ENCODE measurements around the gene FARS2. TPM values are rescaled to one million over a fixed set of nuclear protein-coding genes. Genes with fewer than 3 reads are reported as not detected.
"Not testable (repeated sequence)": the region's sequence is repeated elsewhere in the genome, so short reads cannot be mapped to it uniquely, and the experiment has no call there.

Gene FARS2
- total and polyA plus RNA-seq, 2 donors (not counting 1 experiment from before 2014, with no cell fraction given), result 11.0 to 18.5 TPM

DNA sequence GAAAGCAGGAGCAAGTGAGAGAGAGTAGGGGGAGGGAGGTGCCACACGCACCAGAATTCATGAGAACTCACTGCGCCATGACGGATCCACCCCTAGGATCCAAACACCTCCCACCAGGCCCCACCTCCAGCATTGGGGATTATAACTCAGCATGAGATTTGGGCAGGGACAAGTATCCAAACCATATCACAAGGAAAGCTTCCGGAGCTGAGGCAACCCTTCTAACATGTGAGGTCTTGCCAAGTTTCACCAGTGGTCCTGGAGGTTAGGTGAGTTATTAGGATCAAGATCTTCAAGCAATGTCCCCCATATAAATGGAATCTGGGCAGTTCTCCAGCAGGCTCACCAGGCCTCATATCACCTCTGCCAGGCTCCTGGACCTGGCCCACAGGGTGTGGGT, 437.0 kb downstream of the FARS2 start:
- Histone ChIP-seq H3K27me3 (ENCODE audit: control insufficient read depth, insufficient read depth, low read length) (no peaks in the 10 kb centered on the region), H3K9ac (ENCODE audit: insufficient read depth, low read length) (no peak overlapping the region), H2AFZ (ENCODE audit: low read length) (no peak overlapping the region), H3K4me1 (ENCODE audit: control insufficient read depth, extremely low read depth, insufficient read depth, low read length) (no peaks in the 10 kb centered on the region), H3K9me3 (ENCODE audit: control insufficient read depth, insufficient read depth, low read depth, low read length) (no peaks in the 10 kb centered on the region), H3K27ac (ENCODE audit: insufficient read depth, low read length) (no peak overlapping the region), H3K79me2 (ENCODE audit: control insufficient read depth, insufficient read depth, low read length) (no peaks in the 10 kb centered on the region), H4K20me1 (ENCODE audit: control insufficient read depth, extremely low read depth, insufficient read depth, low read length) (no peaks in the 10 kb centered on the region), H3K4me3 (replicated peaks in 1 of 4; ENCODE audit: control extremely low read depth in 1 of 4, insufficient read depth in 1 of 4, low read depth in 3 of 4, low read length in 4 of 4) (no peak overlapping the region), H3K4me2 (ENCODE audit: extremely low read depth, insufficient read depth, low read length) (no peak overlapping the region), H3K36me3 (ENCODE audit: control insufficient read depth, insufficient read depth, low read length) (no peaks in the 10 kb centered on the region)
- TF ChIP-seq, protein P1, sequence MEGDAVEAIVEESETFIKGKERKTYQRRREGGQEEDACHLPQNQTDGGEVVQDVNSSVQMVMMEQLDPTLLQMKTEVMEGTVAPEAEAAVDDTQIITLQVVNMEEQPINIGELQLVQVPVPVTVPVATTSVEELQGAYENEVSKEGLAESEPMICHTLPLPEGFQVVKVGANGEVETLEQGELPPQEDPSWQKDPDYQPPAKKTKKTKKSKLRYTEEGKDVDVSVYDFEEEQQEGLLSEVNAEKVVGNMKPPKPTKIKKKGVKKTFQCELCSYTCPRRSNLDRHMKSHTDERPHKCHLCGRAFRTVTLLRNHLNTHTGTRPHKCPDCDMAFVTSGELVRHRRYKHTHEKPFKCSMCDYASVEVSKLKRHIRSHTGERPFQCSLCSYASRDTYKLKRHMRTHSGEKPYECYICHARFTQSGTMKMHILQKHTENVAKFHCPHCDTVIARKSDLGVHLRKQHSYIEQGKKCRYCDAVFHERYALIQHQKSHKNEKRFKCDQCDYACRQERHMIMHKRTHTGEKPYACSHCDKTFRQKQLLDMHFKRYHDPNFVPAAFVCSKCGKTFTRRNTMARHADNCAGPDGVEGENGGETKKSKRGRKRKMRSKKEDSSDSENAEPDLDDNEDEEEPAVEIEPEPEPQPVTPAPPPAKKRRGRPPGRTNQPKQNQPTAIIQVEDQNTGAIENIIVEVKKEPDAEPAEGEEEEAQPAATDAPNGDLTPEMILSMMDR (conservative IDR thresholded peaks at IDR 0.05 in 1 of 2, IDR thresholded peaks at IDR 0.05 in 1 of 2; ENCODE audit: low read depth in 1 of 2, low read length in 2 of 2), result no peak
- no peak for TF ChIP-seq EZH2 (IDR thresholded peaks at IDR 0.05; ENCODE audit: low read length, missing control alignments)
- DNase-seq (ENCODE audit: low read depth in 2 of 2), result no peak

DNA sequence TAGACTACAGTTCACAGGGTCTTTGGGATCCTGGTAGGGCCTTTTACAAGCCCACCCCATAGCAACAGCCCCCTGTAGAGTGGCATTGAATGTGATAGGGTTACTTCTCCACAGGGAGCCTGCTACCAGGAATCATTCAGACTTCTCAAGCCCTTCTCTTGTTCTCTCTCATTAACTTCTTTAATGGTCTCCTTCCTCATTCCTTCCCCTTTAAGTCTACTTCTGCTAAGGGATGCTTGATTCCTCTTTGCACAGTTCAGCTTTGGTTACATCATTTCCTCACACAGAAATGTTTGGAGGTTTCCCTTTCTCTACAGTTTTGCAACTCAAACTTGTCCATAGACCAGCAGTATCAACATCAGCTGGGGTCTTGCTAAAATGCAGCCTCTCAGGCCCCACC, 437.8 kb downstream of the FARS2 start:
- H3K9me3 ChIP-seq (ENCODE audit: control insufficient read depth, insufficient read depth, low read depth, low read length); DNase-seq (ENCODE audit: low read depth in 2 of 2): not testable (repeated sequence)

DNA sequence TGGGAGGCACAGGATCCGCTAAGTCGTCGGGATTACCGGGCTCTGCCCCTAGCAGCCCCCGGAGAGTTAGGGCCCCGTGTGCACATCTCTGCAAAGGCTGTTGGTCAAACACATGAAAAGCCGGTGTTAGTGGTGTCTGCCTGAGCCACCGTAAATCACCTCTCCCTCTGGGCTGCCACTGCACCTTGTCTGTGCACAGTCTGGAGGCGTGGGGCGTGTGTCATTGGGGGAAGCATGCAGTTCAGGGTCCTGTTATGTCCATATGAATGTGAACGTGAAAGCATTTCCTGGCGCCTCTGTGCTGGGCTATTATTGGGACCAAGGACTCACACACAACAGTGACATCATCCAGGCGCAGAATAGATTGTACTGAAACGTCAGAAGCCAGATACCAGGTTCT, 439.9 kb downstream of the FARS2 start:
- Histone ChIP-seq H3K9me3 (ENCODE audit: control insufficient read depth, insufficient read depth, low read depth, low read length) (no peaks in the 10 kb centered on the region), H3K79me2 (ENCODE audit: control insufficient read depth, insufficient read depth, low read length) (no peaks in the 10 kb centered on the region), H3K36me3 (ENCODE audit: control insufficient read depth, insufficient read depth, low read length) (no peaks in the 10 kb centered on the region), H3K4me2 (ENCODE audit: extremely low read depth, insufficient read depth, low read length) (no peak overlapping the region), H3K27ac (ENCODE audit: insufficient read depth, low read length) (no peak overlapping the region), H3K27me3 (ENCODE audit: control insufficient read depth, insufficient read depth, low read length) (no peaks in the 10 kb centered on the region), H4K20me1 (ENCODE audit: control insufficient read depth, extremely low read depth, insufficient read depth, low read length) (no peaks in the 10 kb centered on the region), H3K9ac (ENCODE audit: insufficient read depth, low read length) (no peak overlapping the region), H2AFZ (ENCODE audit: low read length) (no peak overlapping the region), H3K4me3 (replicated peaks in 1 of 4; ENCODE audit: control extremely low read depth in 1 of 4, insufficient read depth in 1 of 4, low read depth in 3 of 4, low read length in 4 of 4) (no peak overlapping the region), H3K4me1 (ENCODE audit: control insufficient read depth, extremely low read depth, insufficient read depth, low read length) (no peaks in the 10 kb centered on the region)
- no peak for TF ChIP-seq EZH2 (IDR thresholded peaks at IDR 0.05; ENCODE audit: low read length, missing control alignments)
- TF ChIP-seq, protein P1 (conservative IDR thresholded peaks at IDR 0.05 in 1 of 2, IDR thresholded peaks at IDR 0.05 in 1 of 2; ENCODE audit: low read depth in 1 of 2, low read length in 2 of 2), result no peak
- DNase-seq (ENCODE audit: low read depth in 2 of 2), result no peak

More for the DNA sequence above, 437.8 kb downstream of the FARS2 start:
- not testable (repeated sequence) for H3K79me2 ChIP-seq (ENCODE audit: control insufficient read depth, insufficient read depth, low read length); H3K9ac ChIP-seq (ENCODE audit: insufficient read depth, low read length); H2AFZ ChIP-seq (ENCODE audit: low read length); H4K20me1 ChIP-seq (ENCODE audit: control insufficient read depth, extremely low read depth, insufficient read depth, low read length); H3K4me1 ChIP-seq (ENCODE audit: control insufficient read depth, extremely low read depth, insufficient read depth, low read length); H3K36me3 ChIP-seq (ENCODE audit: control insufficient read depth, insufficient read depth, low read length); H3K4me3 ChIP-seq (replicated peaks in 1 of 4; ENCODE audit: control extremely low read depth in 1 of 4, insufficient read depth in 1 of 4, low read depth in 3 of 4, low read length in 4 of 4); H3K27me3 ChIP-seq (ENCODE audit: control insufficient read depth, insufficient read depth, low read length); H3K27ac ChIP-seq (ENCODE audit: insufficient read depth, low read length); H3K4me2 ChIP-seq (ENCODE audit: extremely low read depth, insufficient read depth, low read length)

Measured in fibroblast of lung (primary cell).